HG03103 (cell line): ENCODE results near the gene MCTP1.

Experiments used
- ATAC-seq: cut with Tn5 transposase; IDR thresholded peaks from one replicate; pipeline ENCODE4 v1.9.1; 2021; ENCODE audit warnings: low read depth; ENCODE audit not compliant: unreplicated experiment

The MCTP1 gene

DNA sequence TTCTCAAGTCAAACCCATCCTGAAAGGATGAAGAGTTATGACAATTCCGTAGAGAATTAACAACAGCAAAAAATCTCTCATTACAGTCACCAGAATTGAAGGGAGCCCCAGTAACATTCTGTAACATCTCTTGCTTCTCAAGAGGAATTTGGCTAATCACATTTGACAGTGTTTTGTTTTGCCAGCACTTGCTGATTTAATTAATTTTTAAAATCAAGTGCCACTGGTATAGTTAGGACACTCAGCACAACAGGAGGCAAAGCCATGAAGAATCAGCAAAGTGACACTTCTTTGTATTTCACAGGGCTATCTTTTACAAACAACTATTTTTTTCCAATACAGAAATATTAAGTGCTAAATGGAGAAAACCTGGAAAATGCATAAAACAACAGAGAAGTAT is 152.8 kb downstream of the MCTP1 start:
- no peak for ATAC-seq

GRCh38 chr5:95130941-95131340 is 154.0 kb downstream of the MCTP1 start:
- no peak for ATAC-seq

- ATAC-seq: no peak
Measured at GRCh38 chr5:95124731-95125130, 160.2 kb downstream of the MCTP1 start.

- no peak for ATAC-seq
Measured at GRCh38 chr5:95124101-95124500, 160.8 kb downstream of the MCTP1 start.

GRCh38 chr5:95114902-95115301 is 170.0 kb downstream of the MCTP1 start:
- ATAC-seq: no peak

- ATAC-seq: no peak
Measured at GRCh38 chr5:95114305-95114704, 170.6 kb downstream of the MCTP1 start.

DNA sequence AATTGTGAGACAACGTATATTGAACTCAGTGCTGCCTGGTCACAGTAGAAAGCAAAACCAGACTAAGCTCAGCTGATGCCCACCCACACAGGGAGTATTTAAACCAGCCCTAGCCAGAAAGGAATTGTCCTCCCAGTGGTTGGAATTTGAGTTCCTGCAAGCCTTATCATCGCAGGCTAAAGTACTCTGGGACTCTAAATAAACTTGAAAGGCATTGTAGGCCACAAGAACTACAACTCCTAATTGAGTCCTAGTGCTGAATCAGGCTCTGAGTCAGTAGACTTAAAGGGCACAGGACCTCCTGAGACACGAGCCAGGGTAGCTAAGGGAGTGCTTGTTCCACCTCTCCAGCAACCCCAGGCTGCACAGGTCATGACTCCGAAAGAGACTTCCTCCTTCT is 171.4 kb downstream of the MCTP1 start:
- ATAC-seq: no peak

GRCh38 chr5:95111141-95111540 is 173.8 kb downstream of the MCTP1 start:
- ATAC-seq: no peak

GRCh38 chr5:95110118-95110517 is 174.8 kb downstream of the MCTP1 start:
- ATAC-seq: no peak

- ATAC-seq: no peak
Measured at GRCh38 chr5:95107138-95107537, 177.8 kb downstream of the MCTP1 start.

DNA sequence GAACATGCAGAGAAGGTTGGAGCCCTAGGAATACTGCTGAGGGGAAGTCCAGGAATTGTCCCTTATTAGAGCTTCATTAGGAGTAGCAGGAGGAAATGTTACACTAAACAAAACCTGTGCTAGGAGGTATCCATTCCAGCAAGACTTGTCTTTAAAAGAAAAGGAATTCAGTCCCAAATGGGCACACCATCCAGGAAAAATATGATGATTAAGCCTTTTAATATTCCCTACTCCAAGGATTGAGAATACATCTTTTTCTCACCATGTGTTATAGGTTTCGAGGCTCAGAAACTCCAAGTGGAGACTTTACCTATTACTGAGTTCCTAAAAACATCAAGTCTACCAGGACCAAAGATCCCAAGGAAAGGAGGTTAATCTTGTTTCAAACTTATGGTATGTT is 179.3 kb downstream of the MCTP1 start:
- ATAC-seq: no peak

DNA sequence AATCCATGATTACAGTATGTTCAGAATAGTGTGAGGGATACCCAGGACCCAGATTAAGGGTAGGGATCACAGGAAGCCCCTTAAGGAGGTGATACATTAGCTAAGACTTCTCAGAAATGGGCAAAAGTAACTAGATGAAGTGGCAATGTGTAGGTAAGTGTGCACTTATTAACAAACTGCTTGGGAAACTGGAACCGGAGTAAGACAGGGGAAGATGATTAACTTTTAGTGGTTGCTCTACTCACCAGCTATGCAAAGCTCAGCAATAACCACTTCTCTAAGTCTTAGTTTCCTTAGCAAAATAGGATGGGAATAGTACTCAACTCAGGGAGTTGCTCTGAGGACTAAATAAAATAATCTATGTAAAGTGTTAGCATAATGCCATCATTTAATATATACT is 182.2 kb downstream of the MCTP1 start:
- no peak for ATAC-seq

- no peak for ATAC-seq
Measured at GRCh38 chr5:95102080-95102479, 182.8 kb downstream of the MCTP1 start.

DNA sequence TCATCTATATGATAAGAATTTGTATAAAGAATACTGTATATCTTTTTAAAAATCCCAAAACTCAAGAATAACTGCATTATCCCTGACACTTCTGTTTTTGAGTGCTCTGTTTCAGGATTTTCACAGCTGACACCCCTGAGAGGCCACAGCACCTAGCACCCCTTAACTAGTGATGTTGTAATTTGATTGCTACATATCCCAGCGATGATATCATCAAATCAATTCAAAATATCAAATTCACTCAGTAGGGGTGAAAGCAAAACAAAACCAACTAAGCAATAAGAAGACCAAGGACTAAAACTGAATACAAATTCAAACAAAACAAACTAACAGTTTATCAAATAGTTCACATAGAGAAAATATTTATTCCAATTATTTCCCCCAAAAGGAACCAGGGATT is 184.3 kb downstream of the MCTP1 start:
- no peak for ATAC-seq

GRCh38 chr5:95098012-95098411 is 186.9 kb downstream of the MCTP1 start:
- no peak for ATAC-seq

DNA sequence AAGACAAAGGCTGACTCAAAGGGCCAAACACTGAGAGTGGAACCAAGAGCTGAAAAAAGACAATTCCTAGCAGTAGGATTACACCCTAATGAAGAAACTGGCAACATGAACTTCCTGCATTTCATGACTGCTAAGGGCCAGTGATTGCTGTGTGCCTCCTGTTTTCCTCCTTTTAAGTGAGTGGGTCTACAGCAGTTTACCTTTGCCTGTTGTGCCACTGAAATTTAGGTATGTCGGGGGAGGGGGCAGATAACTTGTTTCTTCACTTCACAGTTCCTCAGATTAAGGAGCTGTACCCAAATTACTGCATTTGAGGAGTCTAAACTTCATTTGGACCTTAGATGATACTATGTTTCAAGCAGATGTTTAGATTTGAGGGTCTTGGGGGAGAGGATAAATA is 191.7 kb downstream of the MCTP1 start:
- ATAC-seq: no peak

DNA sequence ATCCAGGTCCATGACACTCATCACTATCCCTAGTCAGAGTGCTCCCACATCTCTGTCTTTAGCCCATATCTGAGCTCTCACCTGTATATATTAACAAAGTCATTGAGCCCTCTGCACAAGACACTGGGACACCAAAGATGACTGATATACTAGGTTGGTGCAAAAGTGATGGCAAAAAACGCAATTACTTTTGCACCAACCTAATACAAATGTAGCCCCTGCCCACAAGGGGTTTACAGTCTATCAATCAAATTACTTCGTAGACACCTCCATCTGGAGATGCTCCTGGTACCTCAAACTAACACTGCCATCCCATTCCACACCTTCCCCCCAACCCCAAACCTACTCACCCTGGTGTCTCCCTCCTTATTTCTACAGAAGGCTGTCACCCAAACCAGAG is 194.1 kb downstream of the MCTP1 start:
- no peak for ATAC-seq

DNA sequence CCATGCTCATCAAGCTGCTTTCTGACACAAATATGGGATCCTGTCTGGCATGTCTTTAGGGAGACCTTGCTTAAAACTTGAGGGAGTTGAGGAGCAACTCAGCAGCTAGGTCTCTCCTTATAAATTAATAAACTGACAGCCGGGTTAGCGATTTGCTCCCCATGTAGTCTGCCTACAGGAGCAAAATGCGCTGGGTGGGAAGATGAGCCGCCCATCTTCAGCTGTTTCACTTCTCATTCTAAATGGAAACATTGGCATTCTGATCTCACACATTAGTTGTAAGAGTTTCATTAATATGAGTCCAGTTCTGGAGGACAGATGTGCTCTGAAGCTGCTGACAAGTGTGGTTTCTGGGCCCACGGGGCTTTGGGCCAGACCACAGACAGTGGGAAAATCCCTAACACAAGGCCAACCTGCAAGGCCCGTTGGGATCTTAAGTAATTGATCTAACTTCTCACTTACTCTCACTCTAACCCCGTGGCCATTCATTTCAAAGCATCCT is 197.0 kb downstream of the MCTP1 start:
- no peak for ATAC-seq

- no peak for ATAC-seq
Measured at GRCh38 chr5:95086927-95087815, 197.7 kb downstream of the MCTP1 start.

- no peak for ATAC-seq
Measured at GRCh38 chr5:95084757-95085156, 200.1 kb downstream of the MCTP1 start.

GRCh38 chr5:95083606-95084005 is 201.3 kb downstream of the MCTP1 start:
- ATAC-seq: no peak

DNA sequence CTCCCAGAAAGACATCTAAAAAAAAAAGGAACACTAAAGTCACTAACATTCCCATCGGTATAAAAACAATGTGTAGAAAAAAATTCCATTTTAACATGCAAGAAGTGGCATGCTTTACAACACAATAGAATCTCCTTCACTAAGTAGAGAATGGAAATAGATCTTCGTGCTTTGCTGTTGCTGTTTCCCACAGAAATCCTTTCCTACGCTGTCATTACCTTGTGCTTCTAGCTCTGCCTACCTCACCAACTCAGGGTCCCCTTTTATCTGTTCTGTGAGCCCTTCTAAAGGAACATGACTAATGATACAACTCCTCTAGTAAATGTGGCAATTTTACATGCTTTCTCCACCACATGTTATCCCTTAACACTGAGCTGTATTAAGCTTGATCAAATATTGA is 202.9 kb downstream of the MCTP1 start:
- ATAC-seq: no peak
